Spleen (tissue), 11 donors: ENCODE measurements around the gene RANBP1. TPM values are rescaled to one million over a fixed set of nuclear protein-coding genes. Genes with fewer than 3 reads are reported as not detected.

Experiments
- DNase-seq: peaks from one replicate; pipeline ENCODE4 v3.0.0-alpha.2; 2020
- H3K27ac ChIP-seq, 8 donors: fragments of 200-600 bp; sonication (generic) in 7 of 8; 1 replicate in 4 of 8; 2 replicates in 4 of 8; pipeline versions ENCODE4 v1.5.0 to v1.8.0; 2016 to 2021; ENCODE audit warnings: inconsistent platforms in 4 of 8, mild to moderate bottlenecking in 4 of 8, moderate library complexity in 1 of 8
- H3K27me3 ChIP-seq, 7 donors: fragments of 200-600 bp; sonication (generic) in 6 of 7; replicated peaks in 1 of 7; 1 replicate in 4 of 7; 2 replicates in 3 of 7; pipeline versions ENCODE4 v1.5.0 to v1.8.0; 2016 to 2021; ENCODE audit warnings: inconsistent platforms in 3 of 7, mild to moderate bottlenecking in 1 of 7
- H3K36me3 ChIP-seq, 6 donors: fragments of 200-600 bp; sonication (generic) in 5 of 6; 1 replicate in 4 of 6; 2 replicates in 2 of 6; pipeline versions ENCODE4 v1.5.0 to v1.8.0; 2016 to 2021; ENCODE audit warnings: inconsistent platforms in 2 of 6
- H3K4me1 ChIP-seq, 6 donors: fragments of 200-600 bp; sonication (generic) in 5 of 6; 1 replicate in 3 of 6; 2 replicates in 3 of 6; pipeline versions ENCODE4 v1.5.0 to v1.8.0; 2016 to 2021; ENCODE audit warnings: inconsistent platforms in 3 of 6
- H3K4me3 ChIP-seq, 8 donors: fragments of 200-600 bp; sonication (generic) in 7 of 8; 1 replicate in 4 of 8; 2 replicates in 4 of 8; pipeline versions ENCODE4 v1.5.0 to v1.8.0; 2016 to 2021; ENCODE audit warnings: inconsistent platforms in 4 of 8, mild to moderate bottlenecking in 4 of 8, moderate library complexity in 2 of 8
- H3K9me3 ChIP-seq, 8 donors: fragments of 200-600 bp; sonication (generic) in 7 of 8; 1 replicate in 4 of 8; 2 replicates in 4 of 8; pipeline versions ENCODE4 v1.5.0 to v1.8.0; 2016 to 2021; ENCODE audit warnings: inconsistent platforms in 4 of 8
- CTCF ChIP-seq, 11 experiments: fragments of 200-600 bp in 7 of 11; fragments of 450-650 bp in 4 of 11; sonication (generic) in 4 of 11; IDR thresholded peaks in 8 of 11; conservative IDR thresholded peaks in 3 of 11; 1 replicate in 7 of 11; 2 replicates in 4 of 11; pipeline versions ENCODE4 v1.4.0 to v1.8.0; 2016 to 2021; ENCODE audit warnings: antibody characterized with exemption in 11 of 11, inconsistent platforms in 4 of 11, mild to moderate bottlenecking in 1 of 11
- POLR2A ChIP-seq, 3 donors: fragments of 450-650 bp; IDR thresholded peaks; one replicate each; pipeline ENCODE4 v1.5.1; 2017; ENCODE audit warnings: antibody characterized with exemption in 3 of 3, mild to moderate bottlenecking in 1 of 3
- POLR2AphosphoS5 ChIP-seq, 3 donors: sonication (generic); formaldehyde crosslinking; IDR thresholded peaks; one replicate each; pipeline ENCODE4 v1.5.1; 2017; ENCODE audit warnings: antibody characterized with exemption in 3 of 3
- WGBS, 5 donors: extraction: QIAGEN DNeasy Blood & Tissue Kit in 3 of 5; methylation state at CpG; one replicate each; pipeline versions ENCODE4 v1.1.5 to v1.1.7; 2013 to 2018; 5-methylcytosine and 5-hydroxymethylcytosine counted together
- intact Hi-C: fragments of 100-400 bp; cut with DNase I; formaldehyde crosslinking; loops from one replicate; pipeline ENCODE4 v1.15.0; 2023; ENCODE audit warnings: low total_unique reads
- polyA plus RNA-seq, 3 donors: library from polyadenylated mRNA; stranded (reverse); fragments of 200-250 nt; gene quantifications; one replicate each; pipeline ENCODE4 v1.2.1, GENCODE V29; 2013
- total RNA-seq, 7 donors: library from RNA; depleted of rRNA in 3 of 7; stranded (reverse); fragments of >200 nt in 3 of 7; fragmentation: NEBNext Ultra II Directional in 4 of 7; extraction: Animal tissue kit (Norgen Biotek cat#: 25700) in 4 of 7; gene quantifications; one replicate each; pipeline versions ENCODE4 v1.1.0 to v1.2.1, GENCODE V29; 2016 to 2021
- donor health status: healthy with polysubstance abuse.
- donor health status: DM: no; HTN: no; CAD: no; lungs with moderate emphysema.
- donor health status: DM: no; HTN: no; CAD: no.
- donor health status: Bipolar disorder and iron deficiency.
- donor health status: healthy.
- donor health status: DM: no; HTN: no; CAD: no.
- donor health status: DM: yes; HTN: yes; CAD: no.

RANBP1 gene
- total and polyA plus RNA-seq, 10 donors: 52.6 to 111 (median 94.6) TPM

GRCh38 chr22:20138417-20138738, 22.5 kb downstream of the RANBP1 start:
- Histone ChIP-seq H3K27ac (no peak overlapping the region), H3K36me3 (peaks cover 0 to 45% (median 17%) of the 10 kb centered on the region in 6 donors), H3K4me3 (no peak overlapping the region), H3K9me3 (no peaks in the 10 kb centered on the region), H3K4me1 (peaks cover 5 to 56% (median 49%) of the 10 kb centered on the region in 6 donors), H3K27me3 (no peaks in the 10 kb centered on the region)
- TF ChIP-seq CTCF (IDR thresholded peaks at IDR 0.05 in 8 of 11, conservative IDR thresholded peaks at IDR 0.05 in 3 of 11) (no peak), POLR2AphosphoS5 (IDR thresholded peaks at IDR 0.05) (no peak), POLR2A (IDR thresholded peaks at IDR 0.05) (no peak)
- no peak for DNase-seq
- WGBS, 5 donors: 68 to 80% (median 71%) methylated on average over 4 of the region's 4 CpGs
- intact Hi-C loops: no loop called here

DNA sequence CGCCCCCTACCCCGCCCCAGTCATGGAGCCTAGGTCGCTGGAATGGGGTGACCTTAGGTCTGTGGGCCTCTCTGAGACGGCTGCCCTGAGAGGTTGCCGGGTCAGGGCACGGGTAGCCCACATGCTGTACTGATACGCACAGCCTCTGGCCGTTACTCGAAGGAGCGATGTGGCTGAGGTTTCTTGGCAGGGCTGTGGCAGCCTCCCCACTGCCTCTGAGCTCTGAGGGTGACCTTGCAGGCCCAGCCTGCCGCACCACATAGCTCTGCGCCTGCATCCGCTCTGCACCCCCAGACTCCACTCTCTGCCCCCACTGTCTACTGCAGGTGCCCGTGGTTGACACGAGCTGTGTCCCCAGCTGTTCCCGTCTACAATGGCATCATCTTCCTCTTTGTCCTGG, 23.0 kb downstream of the RANBP1 start:
- no peaks in the 10 kb centered on the region for H3K9me3 ChIP-seq
- 81 to 87% (median 84%) methylated on average over 16 of the region's 16 CpGs for WGBS, 5 donors
- H3K27me3 ChIP-seq: no peaks in the 10 kb centered on the region
- TF ChIP-seq POLR2A (IDR thresholded peaks at IDR 0.05) (no peak), CTCF (IDR thresholded peaks at IDR 0.05 in 8 of 11, conservative IDR thresholded peaks at IDR 0.05 in 3 of 11) (no peak), POLR2AphosphoS5 (IDR thresholded peaks at IDR 0.05) (no peak)
- no peak overlapping the region for H3K27ac ChIP-seq
- H3K4me1 ChIP-seq: peaks cover 5 to 51% (median 44%) of the 10 kb centered on the region in 6 donors
- intact Hi-C loops: no loop called here
- no peak overlapping the region for H3K4me3 ChIP-seq
- DNase-seq: no peak
- peaks cover 0 to 50% (median 19%) of the 10 kb centered on the region in 6 donors for H3K36me3 ChIP-seq

- H3K9me3 ChIP-seq: no peaks in the 10 kb centered on the region
- no peaks in the 10 kb centered on the region for H3K27me3 ChIP-seq
- intact Hi-C loops: no loop called here
- no peak for TF ChIP-seq POLR2AphosphoS5 (IDR thresholded peaks at IDR 0.05)
- TF ChIP-seq CTCF (IDR thresholded peaks at IDR 0.05 in 8 of 11, conservative IDR thresholded peaks at IDR 0.05 in 3 of 11): no peak
- no peak for TF ChIP-seq POLR2A (IDR thresholded peaks at IDR 0.05)
- H3K4me3 ChIP-seq: no peak overlapping the region
- H3K27ac ChIP-seq: no peak overlapping the region
- H3K4me1 ChIP-seq: peaks cover 5 to 44% (median 37%) of the 10 kb centered on the region in 6 donors
- H3K36me3 ChIP-seq: peaks cover 0 to 57% (median 22%) of the 10 kb centered on the region in 6 donors
- DNase-seq: no peak
- WGBS, 5 donors: 92 to 94% (median 94%) methylated on average over 21 to 36 of the region's 36 CpGs
These were observed 23.6 kb downstream of the RANBP1 start for GRCh38 chr22:20139391-20140106.

DNA sequence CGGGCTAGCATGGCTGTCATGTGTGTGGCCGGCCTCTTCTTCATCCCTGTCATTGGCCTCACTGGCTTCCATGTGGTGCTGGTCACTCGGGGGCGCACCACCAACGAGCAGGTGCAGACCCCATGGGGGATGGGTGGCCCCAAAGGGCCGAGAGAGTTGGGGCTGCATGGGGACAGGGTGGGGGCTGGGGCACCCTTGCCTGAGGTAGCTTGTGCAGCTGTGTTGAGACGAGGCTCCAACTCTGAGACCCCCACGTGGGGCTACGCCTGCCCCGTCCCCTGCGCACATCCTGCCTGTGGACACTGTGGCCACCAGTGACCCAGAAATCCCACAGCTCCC, 24.2 kb downstream of the RANBP1 start:
- H3K27ac ChIP-seq: no peak overlapping the region
- TF ChIP-seq POLR2A (IDR thresholded peaks at IDR 0.05) (no peak), POLR2AphosphoS5 (IDR thresholded peaks at IDR 0.05) (no peak), CTCF (IDR thresholded peaks at IDR 0.05 in 8 of 11, conservative IDR thresholded peaks at IDR 0.05 in 3 of 11) (no peak)
- no peaks in the 10 kb centered on the region for H3K9me3 ChIP-seq
- no peak overlapping the region for H3K4me3 ChIP-seq
- 91 to 100% (median 94%) methylated on average over 2 to 11 of the region's 11 CpGs for WGBS, 5 donors
- H3K36me3 ChIP-seq: peaks cover 0 to 62% (median 22%) of the 10 kb centered on the region in 6 donors
- H3K27me3 ChIP-seq: no peaks in the 10 kb centered on the region
- DNase-seq: no peak
- intact Hi-C loops: no loop called here
- H3K4me1 ChIP-seq: peaks cover 5 to 39% (median 33%) of the 10 kb centered on the region in 6 donors
